ENCODE measurements around the gene KCNA3. TPM values are rescaled to one million over a fixed set of nuclear protein-coding genes. Genes with fewer than 3 reads are reported as not detected.

KCNA3 gene
- total RNA-seq, 1 experiment from 2014 or later, result not detected

- no peaks in the 10 kb centered on the region for H4K20me1 ChIP-seq (ENCODE audit: insufficient read depth)
- no peak for TF ChIP-seq CTCF (conservative IDR thresholded peaks at IDR 0.05)
- TF ChIP-seq EZH2 (IDR thresholded peaks at IDR 0.05; ENCODE audit: low read depth), result no peak
- H3K4me2 ChIP-seq, result no peak overlapping the region
- no peak overlapping the region for H2AFZ ChIP-seq
- H3K9me3 ChIP-seq (ENCODE audit: insufficient read depth, low read depth), result no peaks in the 10 kb centered on the region
- H3K4me3 ChIP-seq, result no peak overlapping the region
- DNase-seq, result no peak
- ChIA-PET POLR2A (ENCODE audit: unreplicated experiment) (no interaction called here), CTCF (no interaction called here)
- intact Hi-C loops (cut with micrococcal nuclease; ENCODE audit: unreplicated experiment), result no loop called here
- no peaks in the 10 kb centered on the region for H3K9me2 ChIP-seq (ENCODE audit: insufficient read depth)
- H3F3A ChIP-seq (ENCODE audit: insufficient read depth, low read depth), result no peaks in the 10 kb centered on the region
- no peaks in the 10 kb centered on the region for H3K36me3 ChIP-seq (ENCODE audit: low read depth)
- no TSS peak for BruUV-seq (replicated peaks)
- H3K79me2 ChIP-seq (ENCODE audit: low read depth), result no peaks in the 10 kb centered on the region
- peaks cover 6% of the 10 kb centered on the region; the same call in 1 of the 2 replicates for H3K27me3 ChIP-seq (ENCODE audit: insufficient read depth, low read depth)
- no peaks in the 10 kb centered on the region for H3K4me1 ChIP-seq (replicated peaks; ENCODE audit: insufficient read depth)
- no peak overlapping the region for H3K27ac ChIP-seq
Observed at GRCh38 chr1:110647254-110647891, 27.4 kb downstream of the KCNA3 start.

GRCh38 chr1:110645821-110646735 is 28.7 kb downstream of the KCNA3 start:
- H3K4me3 ChIP-seq, result no peak overlapping the region
- ChIA-PET POLR2A (ENCODE audit: unreplicated experiment) (interaction anchor here (0.6 kb wide), 1 partner anchor 124 kb away, joined by 4 read pairs; no protein-coding TSS in a partner anchor), CTCF (interaction anchor here (0.7 kb wide), 1 partner anchor 150 kb away, joined by 6 read pairs; no protein-coding TSS in a partner anchor)
- H2AFZ ChIP-seq, result no peak overlapping the region
- H3K36me3 ChIP-seq (ENCODE audit: low read depth), result no peaks in the 10 kb centered on the region
- intact Hi-C loops (cut with micrococcal nuclease; ENCODE audit: unreplicated experiment), result no loop called here
- DNase-seq, result no peak
- no peaks in the 10 kb centered on the region for H3K9me2 ChIP-seq (ENCODE audit: insufficient read depth)
- no peaks in the 10 kb centered on the region for H3K79me2 ChIP-seq (ENCODE audit: low read depth)
- no TSS peak for BruUV-seq (replicated peaks)
- peaks cover 6% of the 10 kb centered on the region; the same call in 1 of the 2 replicates for H3K27me3 ChIP-seq (ENCODE audit: insufficient read depth, low read depth)
- no peaks in the 10 kb centered on the region for H3F3A ChIP-seq (ENCODE audit: insufficient read depth, low read depth)
- no peak for TF ChIP-seq CTCF (conservative IDR thresholded peaks at IDR 0.05)
- TF ChIP-seq EZH2 (IDR thresholded peaks at IDR 0.05; ENCODE audit: low read depth), result no peak
- H3K9me3 ChIP-seq (ENCODE audit: insufficient read depth, low read depth), result no peaks in the 10 kb centered on the region
- H3K27ac ChIP-seq, result no peak overlapping the region
- no peaks in the 10 kb centered on the region for H4K20me1 ChIP-seq (ENCODE audit: insufficient read depth)
- H3K4me1 ChIP-seq (replicated peaks; ENCODE audit: insufficient read depth), result no peaks in the 10 kb centered on the region
- no peak overlapping the region for H3K4me2 ChIP-seq

GRCh38 chr1:110645211-110645610 is 29.5 kb downstream of the KCNA3 start:
- CTCF ChIA-PET, result interaction anchor here (0.7 kb wide), 1 partner anchor 149 kb away, joined by 6 read pairs; no protein-coding TSS in a partner anchor
- intact Hi-C loops (cut with micrococcal nuclease; ENCODE audit: unreplicated experiment), result no loop called here
- no peaks in the 10 kb centered on the region for H3K36me3 ChIP-seq (ENCODE audit: low read depth)
- H3K27ac ChIP-seq, result no peak overlapping the region
- no peak overlapping the region for H2AFZ ChIP-seq
- POLR2A ChIA-PET (ENCODE audit: unreplicated experiment), result no interaction called here
- no peaks in the 10 kb centered on the region for H3K9me2 ChIP-seq (ENCODE audit: insufficient read depth)
- no peaks in the 10 kb centered on the region for H3K79me2 ChIP-seq (ENCODE audit: low read depth)
- H3K4me1 ChIP-seq (replicated peaks; ENCODE audit: insufficient read depth), result no peaks in the 10 kb centered on the region
- no peaks in the 10 kb centered on the region for H3K9me3 ChIP-seq (ENCODE audit: insufficient read depth, low read depth)
- no peak overlapping the region for H3K4me2 ChIP-seq
- TF ChIP-seq EZH2 (IDR thresholded peaks at IDR 0.05; ENCODE audit: low read depth) (no peak), CTCF (conservative IDR thresholded peaks at IDR 0.05) (no peak)
- BruUV-seq (replicated peaks), result no TSS peak
- H3F3A ChIP-seq (ENCODE audit: insufficient read depth, low read depth), result no peaks in the 10 kb centered on the region
- no peak for DNase-seq
- H4K20me1 ChIP-seq (ENCODE audit: insufficient read depth), result no peaks in the 10 kb centered on the region
- no peak overlapping the region for H3K4me3 ChIP-seq
- peaks cover 6% of the 10 kb centered on the region; the same call in 1 of the 2 replicates for H3K27me3 ChIP-seq (ENCODE audit: insufficient read depth, low read depth)

All from PC-9 (cell line).